Lower lobe of right lung (tissue), 2 donors: Measurements from ENCODE around the gene ESRRG. TPM values are rescaled to one million over a fixed set of nuclear protein-coding genes. Genes with fewer than 3 reads are reported as not detected.

Experiments
- ATAC-seq, 2 donors: fragments of 200-7000 bp; cut with Tn5 transposase; one replicate each; pipeline ENCODE4 v1.9.1; 2020 to 2022; ENCODE audit warnings: mild to moderate bottlenecking in 2 of 2, moderate library complexity in 2 of 2
- DNase-seq: peaks from one replicate; pipeline ENCODE4 v3.0.0-alpha.2; 2020
- H3K27ac ChIP-seq: fragments of 200-600 bp; one replicate; pipeline ENCODE4 v1.8.0; 2022
- H3K27me3 ChIP-seq: fragments of 200-600 bp; one replicate; pipeline ENCODE4 v1.8.0; 2022; ENCODE audit warnings: low read depth
- H3K36me3 ChIP-seq: fragments of 200-600 bp; one replicate; pipeline ENCODE4 v1.8.0; 2022; ENCODE audit warnings: mild to moderate bottlenecking
- H3K4me1 ChIP-seq: fragments of 200-600 bp; one replicate; pipeline ENCODE4 v1.8.0; 2022
- H3K4me3 ChIP-seq: fragments of 200-600 bp; one replicate; pipeline ENCODE4 v1.8.0; 2022; ENCODE audit warnings: mild to moderate bottlenecking
- H3K9me3 ChIP-seq: fragments of 200-600 bp; one replicate; pipeline ENCODE4 v1.8.0; 2022
- CTCF ChIP-seq: fragments of 200-600 bp; IDR thresholded peaks from one replicate; pipeline ENCODE4 v1.8.0; 2022; ENCODE audit warnings: antibody characterized with exemption, mild to moderate bottlenecking
- intact Hi-C: fragments of 100-400 bp; cut with DNase I; formaldehyde crosslinking; loops from one replicate; pipeline ENCODE4 v1.11.0; 2022
- long read RNA-seq: library from polyadenylated mRNA; unstranded; transcript quantifications from one replicate; pipeline ENCODE4 v2.0.0, GENCODE V29; 2021
- total RNA-seq: library from RNA; stranded (reverse); fragmentation: NEBNext Ultra II Directional; extraction: Animal tissue kit (Norgen Biotek cat#: 25700); gene quantifications from one replicate; pipeline ENCODE4 v1.2.1, GENCODE V29; 2021
- donor health status: DM: no; HTN: yes; CAD: no; lungs with severe emphysema.

Gene ESRRG
- total RNA-seq: 1.9 TPM
- long read RNA-seq: 0 reads

GRCh38 chr1:216723274-216723780, at the start of gene ESRRG:
Gene ESRRG, minus strand, starts transcription at chr1:216723429. Its CDS starts 130 bp downstream, at chr1:216723299.
- Histone ChIP-seq H3K27ac (no peak within 1 kb of the TSS), H3K9me3 (no peaks in the 10 kb centered on the region), H3K27me3 (peaks cover 24% of the 10 kb centered on the region), H3K36me3 (no peaks in the 10 kb centered on the region), H3K4me3 (peak within 1 kb of the TSS; percentile 45), H3K4me1 (no peaks in the 10 kb centered on the region)
- ATAC-seq: peak; percentile 61 to 92
- intact Hi-C loops: no loop called here
- TF ChIP-seq CTCF: no peak
- DNase-seq: peak; percentile 50

- no peak overlapping the region for H3K4me3 ChIP-seq
- no peak for TF ChIP-seq CTCF
- no peaks in the 10 kb centered on the region for H3K36me3 ChIP-seq
- ATAC-seq (no peak), DNase-seq (no peak)
- no peaks in the 10 kb centered on the region for H3K9me3 ChIP-seq
- intact Hi-C loops: no loop called here
- no peaks in the 10 kb centered on the region for H3K4me1 ChIP-seq
- H3K27me3 ChIP-seq: no peaks in the 10 kb centered on the region
- H3K27ac ChIP-seq: no peak overlapping the region
These were observed 48.7 kb upstream of the ESRRG start for GRCh38 chr1:216771922-216772321.

GRCh38 chr1:216766633-216767327, 43.6 kb upstream of the ESRRG start:
- H3K4me3 ChIP-seq: no peak overlapping the region
- no peak for DNase-seq
- no peaks in the 10 kb centered on the region for H3K4me1 ChIP-seq
- no peaks in the 10 kb centered on the region for H3K9me3 ChIP-seq
- no peak for ATAC-seq
- no peak for TF ChIP-seq CTCF
- H3K27ac ChIP-seq: no peak overlapping the region
- intact Hi-C loops: no loop called here
- H3K36me3 ChIP-seq: no peaks in the 10 kb centered on the region
- H3K27me3 ChIP-seq: no peaks in the 10 kb centered on the region

- H3K9me3 ChIP-seq: no peaks in the 10 kb centered on the region
- no peak for TF ChIP-seq CTCF
- H3K27ac ChIP-seq: no peak overlapping the region
- no peak for ATAC-seq
- no peak overlapping the region for H3K4me3 ChIP-seq
- DNase-seq: no peak
- H3K4me1 ChIP-seq: no peaks in the 10 kb centered on the region
- no peaks in the 10 kb centered on the region for H3K27me3 ChIP-seq
- no peaks in the 10 kb centered on the region for H3K36me3 ChIP-seq
- intact Hi-C loops: no loop called here
These were observed 42.4 kb upstream of the ESRRG start for GRCh38 chr1:216765346-216766300.

GRCh38 chr1:216758161-216758560, 34.9 kb upstream of the ESRRG start:
- DNase-seq (no peak), ATAC-seq (no peak)
- Histone ChIP-seq H3K27ac (no peak overlapping the region), H3K4me3 (no peak overlapping the region), H3K4me1 (no peaks in the 10 kb centered on the region), H3K9me3 (no peaks in the 10 kb centered on the region), H3K27me3 (no peaks in the 10 kb centered on the region), H3K36me3 (no peaks in the 10 kb centered on the region)
- intact Hi-C loops: no loop called here
- TF ChIP-seq CTCF: no peak
